ENCODE measurements around the gene CCDC102B.
A peak's percentile ranks its signal among the peaks of the same experiment; 100 is the strongest.
"Not testable (repeated sequence)": the region's sequence is repeated elsewhere in the genome, so short reads cannot be mapped to it uniquely, and the experiment has no call there.

CCDC102B gene

GRCh38 chr18:68979737-68980136 lies 181.9 kb downstream of the CCDC102B start:
- no peak for DNase-seq (ENCODE audit: low spot score)

- no peak for DNase-seq (ENCODE audit: low spot score)
Observed at GRCh38 chr18:68983126-68983525, 185.2 kb downstream of the CCDC102B start.

- no peak for DNase-seq (ENCODE audit: low spot score)
Observed at GRCh38 chr18:68984342-68984741, 186.5 kb downstream of the CCDC102B start.

- no peak for DNase-seq (ENCODE audit: low spot score)
Observed at GRCh38 chr18:68985172-68985820, 187.4 kb downstream of the CCDC102B start.

GRCh38 chr18:68991286-68991685 lies 193.4 kb downstream of the CCDC102B start:
- DNase-seq (ENCODE audit: low spot score), result no peak

GRCh38 chr18:68992719-68993482 lies 195.0 kb downstream of the CCDC102B start:
- DNase-seq (ENCODE audit: low spot score), result no peak

- DNase-seq (ENCODE audit: low spot score), result no peak
Observed at GRCh38 chr18:68995675-68996074, 197.8 kb downstream of the CCDC102B start.

GRCh38 chr18:68997845-68998244 lies 200.0 kb downstream of the CCDC102B start:
- no peak for DNase-seq (ENCODE audit: low spot score)

- no peak for DNase-seq (ENCODE audit: low spot score)
Observed at GRCh38 chr18:69000366-69000765, 202.5 kb downstream of the CCDC102B start.

GRCh38 chr18:69002233-69002632 lies 204.4 kb downstream of the CCDC102B start:
- no peak for DNase-seq (ENCODE audit: low spot score)

- DNase-seq (ENCODE audit: low spot score), result not testable (repeated sequence)
Observed at GRCh38 chr18:69006212-69006611, 208.3 kb downstream of the CCDC102B start.

- DNase-seq (ENCODE audit: low spot score), result no peak
Observed at GRCh38 chr18:69008538-69008937, 210.7 kb downstream of the CCDC102B start.

GRCh38 chr18:69021211-69021805 lies 223.4 kb downstream of the CCDC102B start:
- DNase-seq (ENCODE audit: low spot score), result no peak

- no peak for DNase-seq (ENCODE audit: low spot score)
Observed at GRCh38 chr18:69022426-69022825, 224.5 kb downstream of the CCDC102B start.

GRCh38 chr18:69031571-69031970 lies 233.7 kb downstream of the CCDC102B start:
- no peak for DNase-seq (ENCODE audit: low spot score)

GRCh38 chr18:69032009-69032408 lies 234.1 kb downstream of the CCDC102B start:
- no peak for DNase-seq (ENCODE audit: low spot score)

- no peak for DNase-seq (ENCODE audit: low spot score)
Observed at GRCh38 chr18:69035756-69036155, 237.9 kb downstream of the CCDC102B start.

- no peak for DNase-seq (ENCODE audit: low spot score)
Observed at GRCh38 chr18:69044215-69044614, 246.3 kb downstream of the CCDC102B start.

- DNase-seq (ENCODE audit: low spot score), result peak; percentile 17
Observed at GRCh38 chr18:69064063-69064462, 266.2 kb downstream of the CCDC102B start.

- no peak for DNase-seq (ENCODE audit: low spot score)
Observed at GRCh38 chr18:69067048-69067447, 269.2 kb downstream of the CCDC102B start.

GRCh38 chr18:69071680-69072079 lies 273.8 kb downstream of the CCDC102B start:
- no peak for DNase-seq (ENCODE audit: low spot score)

- no peak for DNase-seq (ENCODE audit: low spot score)
Observed at GRCh38 chr18:69081846-69082245, 284.0 kb downstream of the CCDC102B start.

- DNase-seq (ENCODE audit: low spot score), result no peak
Observed at GRCh38 chr18:69082499-69082898, 284.6 kb downstream of the CCDC102B start.
